Colonic mucosa (tissue), 4 donors: ENCODE data around the gene IGF1. TPM values are rescaled to one million over a fixed set of nuclear protein-coding genes. Genes with fewer than 3 reads are reported as not detected.

Experiments
- DNase-seq: peaks from one replicate; pipeline ENCODE4 v3.0.0-alpha.2; 2020
- H3K27ac ChIP-seq: fragments of 200-600 bp; one replicate; pipeline ENCODE4 v1.8.0; 2021
- H3K27me3 ChIP-seq: fragments of 200-600 bp; one replicate; pipeline ENCODE4 v1.8.0; 2021
- H3K36me3 ChIP-seq: fragments of 200-600 bp; one replicate; pipeline ENCODE4 v1.8.0; 2021
- H3K4me1 ChIP-seq: fragments of 200-600 bp; one replicate; pipeline ENCODE4 v1.8.0; 2021; ENCODE audit warnings: mild to moderate bottlenecking
- H3K4me3 ChIP-seq: fragments of 200-600 bp; one replicate; pipeline ENCODE4 v1.8.0; 2021
- H3K9ac ChIP-seq, 2 donors: one replicate each; pipeline ENCODE4 v1.7.0; 2013; ENCODE audit warnings: control low read depth in 2 of 2, low read depth in 2 of 2, low read length in 2 of 2
- H3K9me3 ChIP-seq: fragments of 200-600 bp; one replicate; pipeline ENCODE4 v1.8.0; 2021
- CTCF ChIP-seq: fragments of 200-600 bp; IDR thresholded peaks from one replicate; pipeline ENCODE4 v1.8.0; 2022; ENCODE audit warnings: antibody characterized with exemption, mild to moderate bottlenecking
- intact Hi-C: fragments of 100-400 bp; cut with DNase I; formaldehyde crosslinking; loops from one replicate; pipeline ENCODE4 v1.14.1; 2022
- total RNA-seq, 2 donors: library from RNA; stranded (reverse); fragmentation: NEBNext Ultra II Directional in 1 of 2; extraction: Animal tissue kit (Norgen Biotek cat#: 25700) in 1 of 2; gene quantifications; one replicate each; pipeline ENCODE4 v1.2.1, GENCODE V29; 2021
- donor health status: healthy.
- donor health status: DM: no; HTN: no; CAD: no.
- donor health status: DM: no; HTN: no; CAD: no.

Gene IGF1
- total RNA-seq, 2 donors from 2014 or later = 1.6 to 3.2 TPM

GRCh38 chr12:102521662-102522277 is 41.4 kb upstream of the IGF1 start:
- no peaks in the 10 kb centered on the region for H3K27me3 ChIP-seq
- no peak for TF ChIP-seq CTCF
- H3K4me1 ChIP-seq = no peaks in the 10 kb centered on the region
- no peak overlapping the region for H3K27ac ChIP-seq
- no peaks in the 10 kb centered on the region for H3K9me3 ChIP-seq
- H3K9ac ChIP-seq = no peak overlapping the region
- H3K36me3 ChIP-seq = no peaks in the 10 kb centered on the region
- DNase-seq = no peak
- intact Hi-C loops = no loop called here
- H3K4me3 ChIP-seq = no peak overlapping the region

- Histone ChIP-seq H3K9ac (no peak overlapping the region), H3K9me3 (no peaks in the 10 kb centered on the region), H3K27me3 (no peaks in the 10 kb centered on the region), H3K36me3 (no peaks in the 10 kb centered on the region), H3K27ac (no peak overlapping the region), H3K4me1 (no peaks in the 10 kb centered on the region), H3K4me3 (no peak overlapping the region)
- DNase-seq = no peak
- intact Hi-C loops = no loop called here
- TF ChIP-seq CTCF = no peak
These were observed 38.5 kb upstream of the IGF1 start for GRCh38 chr12:102518871-102519270.

GRCh38 chr12:102514696-102515095 is 34.3 kb upstream of the IGF1 start:
- intact Hi-C loops = no loop called here
- H3K36me3 ChIP-seq = no peaks in the 10 kb centered on the region
- no peak overlapping the region for H3K27ac ChIP-seq
- no peak overlapping the region for H3K9ac ChIP-seq
- no peaks in the 10 kb centered on the region for H3K4me1 ChIP-seq
- H3K9me3 ChIP-seq = no peaks in the 10 kb centered on the region
- no peak for TF ChIP-seq CTCF
- H3K4me3 ChIP-seq = no peak overlapping the region
- DNase-seq = no peak
- H3K27me3 ChIP-seq = no peaks in the 10 kb centered on the region

GRCh38 chr12:102513739-102514138 is 33.4 kb upstream of the IGF1 start:
- H3K9ac ChIP-seq = no peak overlapping the region
- no peak for TF ChIP-seq CTCF
- H3K4me1 ChIP-seq = no peaks in the 10 kb centered on the region
- H3K4me3 ChIP-seq = no peak overlapping the region
- intact Hi-C loops = no loop called here
- no peaks in the 10 kb centered on the region for H3K9me3 ChIP-seq
- no peaks in the 10 kb centered on the region for H3K36me3 ChIP-seq
- H3K27ac ChIP-seq = no peak overlapping the region
- H3K27me3 ChIP-seq = no peaks in the 10 kb centered on the region
- DNase-seq = no peak

- intact Hi-C loops = no loop called here
- Histone ChIP-seq H3K4me3 (no peak overlapping the region), H3K4me1 (no peaks in the 10 kb centered on the region), H3K9me3 (no peaks in the 10 kb centered on the region), H3K27me3 (no peaks in the 10 kb centered on the region), H3K27ac (no peak overlapping the region), H3K36me3 (no peaks in the 10 kb centered on the region), H3K9ac (no peak overlapping the region)
- no peak for TF ChIP-seq CTCF
- no peak for DNase-seq
These were observed 32.9 kb upstream of the IGF1 start for GRCh38 chr12:102513272-102513671.
